Raji (cell line): ENCODE data around the gene PTGR2.

Experiments
- POLR2A ChIP-seq: IDR thresholded peaks from 2 replicates; pipeline ENCODE4 v1.6.1; 2011; ENCODE audit warnings: low read depth, low read length, control low read depth; ENCODE audit not compliant: insufficient read depth

PTGR2 gene

GRCh38 chr14:73824536-73824935, 27.1 kb upstream of the PTGR2 start:
- TF ChIP-seq POLR2A: no peak

GRCh38 chr14:73825551-73826188, 26.0 kb upstream of the PTGR2 start:
- TF ChIP-seq POLR2A: no peak

- TF ChIP-seq POLR2A: no peak
These were observed 22.6 kb upstream of the PTGR2 start for GRCh38 chr14:73829071-73829470.

GRCh38 chr14:73829526-73830431, 21.9 kb upstream of the PTGR2 start:
- TF ChIP-seq POLR2A: no peak

- no peak for TF ChIP-seq POLR2A
These were observed 18.6 kb upstream of the PTGR2 start for GRCh38 chr14:73833034-73833433.

GRCh38 chr14:73833530-73834260, 17.9 kb upstream of the PTGR2 start:
- TF ChIP-seq POLR2A: no peak

GRCh38 chr14:73834261-73834625, 17.4 kb upstream of the PTGR2 start:
- no peak for TF ChIP-seq POLR2A

- no peak for TF ChIP-seq POLR2A
These were observed 9.4 kb upstream of the PTGR2 start for GRCh38 chr14:73842201-73842600.

GRCh38 chr14:73842851-73843250, 8.8 kb upstream of the PTGR2 start:
- TF ChIP-seq POLR2A: no peak

GRCh38 chr14:73843296-73843695, 8.3 kb upstream of the PTGR2 start:
- TF ChIP-seq POLR2A: no peak

- TF ChIP-seq POLR2A: no peak
These were observed 4.7 kb upstream of the PTGR2 start for GRCh38 chr14:73846947-73847346.

- no peak for TF ChIP-seq POLR2A
These were observed 631 bp upstream of the PTGR2 start for GRCh38 chr14:73851000-73851399.

GRCh38 chr14:73859145-73859544, 7.5 kb downstream of the PTGR2 start:
- TF ChIP-seq POLR2A: no peak

- TF ChIP-seq POLR2A: no peak
These were observed 9.4 kb downstream of the PTGR2 start for GRCh38 chr14:73861073-73861472.

GRCh38 chr14:73862480-73862879, 10.8 kb downstream of the PTGR2 start:
- no peak for TF ChIP-seq POLR2A

GRCh38 chr14:73863209-73863608, 11.6 kb downstream of the PTGR2 start:
- TF ChIP-seq POLR2A: no peak
